Activated CD4-positive, alpha-beta T cell treated with anti-CD3 and anti-CD28 coated beads, Interleukin-2, amount 10 ng/mL, durations not matched to agents 7 days and 5 days (primary cell): ENCODE measurements around the gene ORAI1. TPM values are rescaled to one million over a fixed set of nuclear protein-coding genes. Genes with fewer than 3 reads are reported as not detected.
"Not testable (repeated sequence)": the region's sequence is repeated elsewhere in the genome, so short reads cannot be mapped to it uniquely, and the experiment has no call there.

ENCODE experiments used
- CTCF ChIA-PET: fragments of 350-600 bp; sonication (Branson Sonifier 250); formaldehyde crosslinking; loops from one replicate; lab custom pipeline; 2021; ENCODE audit warnings: antibody characterized with exemption; lab: Charles Lee
- POLR2A ChIA-PET: fragments of 350-600 bp; sonication (Branson Sonifier 250); formaldehyde crosslinking; loops from one replicate; lab custom pipeline; 2021; ENCODE audit warnings: antibody characterized with exemption; lab: Charles Lee
- DNase-seq: peaks from one replicate; pipeline ENCODE4 v3.0.0-alpha.2; 2020
- H3K27ac Mint-ChIP-seq: one replicate; pipeline ENCODE4 v1.8.0; 2021; ENCODE audit warnings: mild to moderate bottlenecking, moderate library complexity, mixed read lengths
- H3K27me3 Mint-ChIP-seq: one replicate; pipeline ENCODE4 v1.8.0; 2021; ENCODE audit warnings: mixed read lengths
- H3K36me3 Mint-ChIP-seq: one replicate; pipeline ENCODE4 v1.8.0; 2021; ENCODE audit warnings: low read depth, mixed read lengths
- H3K4me1 Mint-ChIP-seq: one replicate; pipeline ENCODE4 v1.8.0; 2021; ENCODE audit warnings: mixed read lengths
- H3K4me3 Mint-ChIP-seq: one replicate; pipeline ENCODE4 v1.8.0; 2021; ENCODE audit warnings: mild to moderate bottlenecking, moderate library complexity, mixed read lengths
- H3K9me3 Mint-ChIP-seq: one replicate; pipeline ENCODE4 v1.8.0; 2021; ENCODE audit warnings: mixed read lengths
- total RNA-seq, 2 experiments: library from RNA; stranded (reverse); gene quantifications; one replicate each; pipeline ENCODE4 v1.2.3, GENCODE V29; 2021

ORAI1 gene
- total RNA-seq, 2 experiments from 2014 or later: 66.4 to 70.8 TPM

DNA sequence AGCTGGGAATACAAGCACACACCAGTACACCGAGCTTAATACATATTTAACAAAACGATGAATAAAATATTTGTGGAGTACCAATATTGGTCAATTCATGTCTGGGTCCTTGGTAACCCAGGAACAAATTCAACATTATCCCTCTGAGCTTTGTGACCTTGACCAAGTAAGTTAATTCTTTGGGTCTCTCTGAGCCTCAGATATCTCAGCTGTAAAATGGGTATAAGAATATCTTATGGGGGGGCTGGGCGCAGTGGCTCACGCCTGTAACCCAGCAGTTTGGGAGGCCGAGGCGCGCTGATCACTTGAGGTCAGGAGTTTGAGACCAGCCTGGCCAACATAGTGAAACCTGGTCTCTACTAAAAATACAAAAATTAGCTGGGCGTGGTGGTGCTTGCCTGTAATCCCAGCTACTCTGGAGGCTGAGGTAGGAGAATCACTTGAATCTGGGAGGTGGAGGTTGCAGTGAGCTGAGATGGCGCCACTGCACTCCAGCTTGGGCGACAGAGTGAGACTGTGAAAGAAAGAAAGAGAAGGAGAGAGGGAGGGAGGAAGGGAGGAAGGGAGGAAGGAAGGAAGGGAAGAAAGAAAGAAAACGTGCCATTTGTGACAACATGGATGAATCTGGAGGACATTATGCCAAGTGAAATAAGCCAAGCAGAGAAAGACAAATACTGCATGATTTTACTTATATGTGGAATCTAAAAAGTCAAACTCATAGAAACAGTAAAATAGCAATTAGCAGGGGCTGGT lies 35.2 kb downstream of the ORAI1 start:
- not testable (repeated sequence) for H3K27me3 Mint-ChIP-seq, H3K9me3 Mint-ChIP-seq, DNase-seq, H3K4me3 Mint-ChIP-seq
- Mint-ChIP-seq H3K36me3 (peaks cover 23% of the 10 kb centered on the region), H3K4me1 (peaks cover 91% of the 10 kb centered on the region), H3K27ac (peak overlapping the region; percentile 79)
- ChIA-PET POLR2A (interaction anchor here (0.7 kb wide), 1 partner anchor 1613 kb away, joined by 4 read pairs; no protein-coding TSS in a partner anchor), CTCF (interaction anchor here (0.7 to 1.9 kb wide), 6 partner anchors 11 to 109 kb away, joined by 3 to 8 read pairs (median 4); no protein-coding TSS in a partner anchor)

DNA sequence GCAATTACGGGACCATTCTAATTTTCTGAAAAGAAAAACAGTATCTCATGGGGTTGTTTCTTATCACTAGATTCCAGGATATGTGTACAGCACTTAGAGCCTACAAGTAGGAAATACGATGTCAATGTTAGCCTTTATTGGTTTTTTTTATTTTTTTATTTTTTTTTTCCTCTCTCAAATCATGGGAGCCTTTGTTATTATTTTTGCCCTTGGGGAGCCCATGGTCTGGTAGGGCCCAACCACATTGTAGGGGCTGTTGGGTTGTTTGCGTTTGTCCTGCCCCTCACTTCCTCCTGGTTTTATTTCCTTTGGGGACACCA lies 37.2 kb downstream of the ORAI1 start:
- Mint-ChIP-seq H3K36me3 (peaks cover 21% of the 10 kb centered on the region), H3K4me3 (no peak overlapping the region), H3K9me3 (no peaks in the 10 kb centered on the region), H3K27ac (peak overlapping the region; percentile 89), H3K27me3 (no peaks in the 10 kb centered on the region), H3K4me1 (peaks cover 83% of the 10 kb centered on the region)
- DNase-seq: no peak
- ChIA-PET CTCF (interaction anchor here (0.7 kb wide), 1 partner anchor 13 kb away, joined by 3 read pairs; no protein-coding TSS in a partner anchor), POLR2A (no interaction called here)

DNA sequence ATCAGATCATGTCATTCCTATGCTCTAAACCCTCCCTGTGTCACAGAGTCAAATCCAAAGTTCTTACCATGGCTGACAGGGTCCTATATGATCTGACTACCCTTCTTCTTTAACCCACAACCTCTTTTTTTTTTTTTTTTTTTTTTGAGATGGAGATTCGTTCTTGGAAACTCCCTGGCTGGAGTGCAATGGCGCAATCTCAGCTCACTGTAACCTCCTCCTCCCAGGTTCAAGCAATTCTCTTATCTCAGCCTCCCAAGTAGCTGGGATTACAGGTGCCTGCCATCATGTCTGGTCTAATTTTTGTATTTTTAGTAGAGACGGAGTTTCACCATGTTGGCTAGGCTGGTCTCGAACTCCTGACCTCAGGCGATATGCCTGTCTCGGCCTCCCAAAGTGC lies 40.5 kb downstream of the ORAI1 start:
- H3K9me3 Mint-ChIP-seq, DNase-seq, H3K27me3 Mint-ChIP-seq, H3K4me3 Mint-ChIP-seq, POLR2A ChIA-PET: not testable (repeated sequence)
- Mint-ChIP-seq H3K27ac (peak overlapping the region; percentile 84), H3K4me1 (peaks cover 65% of the 10 kb centered on the region), H3K36me3 (peaks cover 19% of the 10 kb centered on the region)
- CTCF ChIA-PET: interaction anchor here (0.6 to 3.9 kb wide), 4 partner anchors 9 to 179 kb away, joined by 3 to 23 read pairs (median 8); no protein-coding TSS in a partner anchor

DNA sequence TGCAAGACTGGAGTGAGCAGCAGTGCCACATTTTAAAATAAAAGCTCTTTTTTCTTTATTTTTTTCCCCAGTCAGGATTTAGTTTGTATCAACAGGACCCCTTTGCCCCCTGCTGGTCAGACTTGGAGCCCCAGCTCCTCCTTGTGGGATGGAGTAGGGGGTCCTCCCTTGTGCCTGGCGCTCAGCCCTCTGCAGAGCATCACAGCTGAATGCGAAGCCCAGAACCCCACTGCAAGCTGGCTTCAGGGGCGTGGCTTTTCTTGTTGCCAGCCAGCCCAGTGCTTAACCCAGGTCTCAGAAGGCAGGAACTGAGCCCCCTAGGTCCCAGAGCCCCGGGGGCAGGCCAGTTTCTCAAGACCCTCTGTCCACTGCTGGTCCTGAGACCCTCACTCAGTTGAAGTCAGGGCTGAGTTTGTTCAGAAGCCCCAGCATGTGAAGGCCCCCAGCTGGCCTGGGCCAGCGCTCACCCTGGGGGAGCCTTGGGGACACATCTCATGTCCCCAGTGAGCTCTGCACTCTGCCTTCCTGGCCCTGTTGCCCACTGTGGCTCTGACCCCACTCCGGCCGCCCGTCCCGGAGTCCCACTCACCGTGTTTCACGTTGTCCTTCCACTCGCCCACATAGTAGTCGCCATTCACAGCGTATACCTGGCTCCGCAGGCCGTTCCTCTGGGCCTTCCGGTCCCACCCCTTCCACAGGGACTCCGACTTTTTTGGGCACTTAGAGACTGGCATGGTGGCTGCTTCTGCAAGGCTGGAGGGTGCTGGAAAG lies 42.6 kb downstream of the ORAI1 start:
- peaks cover 14% of the 10 kb centered on the region for H3K36me3 Mint-ChIP-seq
- peak; percentile 67 for DNase-seq
- peak overlapping the region; percentile 73 for H3K27ac Mint-ChIP-seq
- CTCF ChIA-PET: interaction anchor here (0.5 to 3.9 kb wide), 27 partner anchors 9 to 330 kb away, joined by 3 to 23 read pairs (median 3); partner anchors contain the start of genes ORAI1 and PSMD9
- H3K27me3 Mint-ChIP-seq: no peaks in the 10 kb centered on the region
- H3K4me1 Mint-ChIP-seq: peaks cover 64% of the 10 kb centered on the region
- POLR2A ChIA-PET: interaction anchor here (0.6 to 1.0 kb wide), 3 partner anchors 19 to 112 kb away, joined by 3 to 4 read pairs (median 4); partner anchors contain the start of gene ORAI1
- no peaks in the 10 kb centered on the region for H3K9me3 Mint-ChIP-seq
- no peak overlapping the region for H3K4me3 Mint-ChIP-seq

DNA sequence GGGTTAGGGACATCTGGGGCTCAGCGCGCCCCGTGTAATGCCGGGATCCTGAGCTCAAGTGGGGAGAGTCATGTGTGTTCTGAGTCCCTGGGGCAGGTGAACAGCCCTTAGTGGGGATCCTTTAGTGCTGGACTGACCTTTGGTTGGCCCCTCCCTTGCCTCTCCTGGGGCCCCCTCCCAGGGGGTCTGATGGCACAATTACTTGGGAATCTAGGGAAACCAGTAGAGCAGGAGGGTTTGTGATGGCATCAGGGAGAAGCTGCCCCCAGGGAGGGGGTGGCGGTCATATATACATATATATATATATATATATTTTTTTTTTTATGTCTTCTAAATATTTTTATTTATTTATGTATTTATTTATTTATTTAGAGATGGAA lies 43.2 kb downstream of the ORAI1 start, which contains the start of gene MORN3:
TSS of gene MORN3 (minus strand) at position 134 of the 380 bp plus-strand sequence. CDS start 171 bp downstream, outside the sequence.
- Mint-ChIP-seq H3K4me1 (peaks cover 61% of the 10 kb centered on the region), H3K27ac (peak within 1 kb of the TSS; percentile 100), H3K27me3 (no peaks in the 10 kb centered on the region), H3K9me3 (no peaks in the 10 kb centered on the region), H3K36me3 (peaks cover 8% of the 10 kb centered on the region), H3K4me3 (no peak within 1 kb of the TSS)
- ChIA-PET POLR2A (interaction anchor here (0.5 kb wide), 1 partner anchor 205 kb away, joined by 3 read pairs; no protein-coding TSS in a partner anchor), CTCF (interaction anchor here (0.5 to 3.9 kb wide), 10 partner anchors 10 to 219 kb away, joined by 3 to 23 read pairs (median 7); partner anchors contain the start of genes ORAI1 and PSMD9)
- DNase-seq: no peak

DNA sequence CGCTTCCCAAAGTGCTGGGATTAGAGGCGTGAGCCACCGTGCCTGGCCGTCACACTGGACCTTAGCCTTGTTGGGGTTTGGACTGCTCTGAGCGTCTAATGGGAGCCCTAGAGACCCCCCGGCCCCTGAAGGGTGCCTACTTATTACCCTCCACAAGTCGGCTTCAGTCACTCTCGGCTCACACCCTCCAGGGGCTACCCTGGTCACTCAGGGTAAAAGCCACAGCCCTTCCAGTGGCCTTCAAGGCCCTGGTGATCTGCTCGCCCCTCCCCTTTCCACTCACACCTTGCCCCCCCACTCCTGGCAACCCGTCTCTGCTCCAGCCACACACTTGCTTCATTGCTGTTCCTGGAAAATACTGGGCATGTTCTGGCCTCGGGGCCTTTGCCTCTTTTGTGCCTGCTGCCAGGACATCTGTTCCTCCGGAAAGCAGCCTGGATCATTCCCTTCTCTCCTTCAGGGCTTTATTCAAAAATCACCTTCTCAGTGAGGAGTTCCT lies 46.7 kb downstream of the ORAI1 start:
- Mint-ChIP-seq H3K9me3 (no peaks in the 10 kb centered on the region), H3K36me3 (no peaks in the 10 kb centered on the region), H3K4me3 (peak overlapping the region; percentile 90), H3K4me1 (peaks cover 47% of the 10 kb centered on the region), H3K27me3 (no peaks in the 10 kb centered on the region), H3K27ac (peak overlapping the region; percentile 100)
- CTCF ChIA-PET: interaction anchor here (0.6 to 2.6 kb wide), 6 partner anchors 12 to 364 kb away, joined by 3 to 12 read pairs (median 4); partner anchors contain the start of gene ORAI1
- DNase-seq: no peak
- POLR2A ChIA-PET: no interaction called here

DNA sequence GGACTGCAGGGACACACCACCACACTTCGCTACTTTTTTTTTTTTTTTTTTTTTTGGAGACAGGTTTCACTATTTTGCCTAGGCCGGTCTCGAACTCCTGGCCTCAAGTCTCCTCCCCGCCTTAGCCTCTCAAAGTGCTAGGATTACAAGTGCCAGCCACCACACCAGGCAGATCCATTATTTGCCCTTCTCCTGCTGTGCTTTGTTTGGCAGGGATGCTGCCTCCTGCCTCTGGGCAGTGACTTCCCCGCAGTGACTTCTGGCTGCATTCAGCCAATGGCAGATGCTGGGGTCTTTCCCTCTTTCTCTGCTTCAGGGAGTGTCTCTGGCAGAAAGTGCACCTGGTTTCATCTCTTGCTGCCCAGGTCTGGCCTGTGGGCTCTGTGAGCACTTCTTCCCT lies 49.9 kb downstream of the ORAI1 start:
- peak overlapping the region; percentile 67 for H3K27ac Mint-ChIP-seq

DNA sequence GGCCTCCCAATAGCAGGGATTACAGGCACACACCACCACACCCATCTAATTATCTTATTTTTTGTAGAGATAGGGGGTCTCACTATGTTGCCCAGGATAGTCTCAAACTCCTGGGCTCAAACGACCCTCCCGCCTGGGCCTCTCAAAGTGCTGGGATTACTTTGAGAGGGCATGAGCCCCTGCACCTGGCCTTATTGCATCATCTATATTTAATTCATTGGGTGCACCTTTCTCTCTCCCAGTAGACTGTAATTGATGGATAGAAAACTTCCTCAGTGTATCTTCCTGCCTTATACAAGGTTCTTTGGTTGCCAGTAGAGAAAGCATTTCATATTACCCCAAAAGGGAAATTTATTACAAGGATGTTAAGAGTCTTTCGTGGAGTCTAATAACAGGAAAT lies 52.0 kb downstream of the ORAI1 start:
- ChIA-PET CTCF (interaction anchor here (1.2 kb wide), 1 partner anchor 132 kb away, joined by 3 read pairs; no protein-coding TSS in a partner anchor), POLR2A (no interaction called here)
- Mint-ChIP-seq H3K36me3 (peaks cover 4% of the 10 kb centered on the region), H3K4me1 (peaks cover 32% of the 10 kb centered on the region), H3K9me3 (no peaks in the 10 kb centered on the region), H3K27ac (peak overlapping the region; percentile 50), H3K27me3 (no peaks in the 10 kb centered on the region), H3K4me3 (no peak overlapping the region)
- DNase-seq: no peak

More for the DNA sequence above, 49.9 kb downstream of the ORAI1 start:
- H3K27me3 Mint-ChIP-seq: no peaks in the 10 kb centered on the region
- H3K36me3 Mint-ChIP-seq: peaks cover 4% of the 10 kb centered on the region
- POLR2A ChIA-PET: no interaction called here
- DNase-seq: no peak
- CTCF ChIA-PET: interaction anchor here (0.6 kb wide), 1 partner anchor 198 kb away, joined by 4 read pairs; no protein-coding TSS in a partner anchor
- peaks cover 46% of the 10 kb centered on the region for H3K4me1 Mint-ChIP-seq
- H3K4me3 Mint-ChIP-seq: no peak overlapping the region
- H3K9me3 Mint-ChIP-seq: no peaks in the 10 kb centered on the region

DNA sequence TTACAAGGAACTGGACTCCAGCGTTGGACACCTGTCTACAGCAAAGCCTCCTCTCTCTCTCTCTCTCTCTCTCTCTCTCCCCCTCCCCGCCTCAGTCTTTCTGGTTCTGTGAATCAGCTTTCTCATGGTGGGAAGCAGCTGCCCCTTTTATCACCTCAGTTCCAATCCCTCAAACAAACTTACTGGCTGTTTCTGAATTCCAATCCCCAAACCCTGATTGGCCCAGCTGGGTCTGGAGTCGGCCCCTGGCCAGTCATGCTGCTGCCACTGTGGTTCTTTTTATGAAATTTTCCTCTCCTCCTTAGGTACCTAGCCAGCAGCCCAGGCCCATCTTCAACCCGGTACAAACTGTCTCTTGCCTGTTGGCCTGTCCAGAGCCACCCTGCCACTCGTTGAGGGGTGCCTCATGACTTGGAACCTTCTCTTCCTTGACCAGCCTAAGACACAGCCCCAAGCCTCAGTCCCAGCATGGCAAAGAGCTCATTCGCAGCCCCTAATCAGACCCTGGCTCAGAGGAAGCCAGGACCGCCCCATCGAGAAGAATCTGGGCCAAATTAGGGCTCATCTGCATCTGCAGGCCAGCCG lies 52.5 kb downstream of the ORAI1 start:
- H3K27me3 Mint-ChIP-seq: no peaks in the 10 kb centered on the region
- H3K4me3 Mint-ChIP-seq: peak overlapping the region; percentile 10
- no peaks in the 10 kb centered on the region for H3K9me3 Mint-ChIP-seq

DNA sequence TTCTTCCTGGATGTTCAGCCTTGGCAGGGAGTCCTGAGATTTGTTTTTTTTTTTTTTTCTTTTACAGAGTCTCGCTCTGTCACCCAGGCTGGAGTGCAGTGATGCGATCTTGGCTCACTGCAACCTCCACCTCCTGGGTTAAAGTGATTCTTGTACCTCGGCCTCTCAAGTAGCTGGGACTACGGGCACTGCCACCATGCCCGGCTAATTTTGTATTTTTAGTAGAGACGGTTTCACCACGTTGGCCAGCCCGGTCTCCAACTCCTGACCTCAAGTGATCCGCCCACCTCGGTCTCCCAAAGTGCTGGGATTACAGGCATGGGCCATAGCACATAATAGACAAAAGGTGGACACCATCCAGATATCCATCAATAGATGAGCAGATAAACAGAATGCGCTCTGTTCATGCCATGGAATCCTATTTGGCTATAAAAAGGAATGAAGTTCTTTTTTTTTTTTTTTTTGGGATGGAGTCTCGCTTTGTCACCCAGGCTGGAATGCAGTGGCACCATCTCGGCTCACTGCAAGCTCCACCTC lies 53.4 kb downstream of the ORAI1 start:
- peaks cover 21% of the 10 kb centered on the region for H3K4me1 Mint-ChIP-seq
- H3K27me3 Mint-ChIP-seq, DNase-seq, H3K27ac Mint-ChIP-seq, H3K36me3 Mint-ChIP-seq, H3K4me3 Mint-ChIP-seq, H3K9me3 Mint-ChIP-seq: not testable (repeated sequence)
- ChIA-PET CTCF (interaction anchor here (0.6 to 2.9 kb wide), 7 partner anchors 12 to 334 kb away, joined by 3 to 10 read pairs (median 3); no protein-coding TSS in a partner anchor), POLR2A (interaction anchor here (0.7 kb wide), 1 partner anchor 687 kb away, joined by 3 read pairs; no protein-coding TSS in a partner anchor)

More for the DNA sequence above, 52.5 kb downstream of the ORAI1 start:
- Mint-ChIP-seq H3K27ac (peak overlapping the region; percentile 80), H3K4me1 (peaks cover 27% of the 10 kb centered on the region), H3K36me3 (peaks cover 4% of the 10 kb centered on the region)
- CTCF ChIA-PET: interaction anchor here (0.7 to 1.2 kb wide), 3 partner anchors 18 to 132 kb away, joined by 3 to 4 read pairs (median 3); no protein-coding TSS in a partner anchor
- POLR2A ChIA-PET: no interaction called here
- no peak for DNase-seq

DNA sequence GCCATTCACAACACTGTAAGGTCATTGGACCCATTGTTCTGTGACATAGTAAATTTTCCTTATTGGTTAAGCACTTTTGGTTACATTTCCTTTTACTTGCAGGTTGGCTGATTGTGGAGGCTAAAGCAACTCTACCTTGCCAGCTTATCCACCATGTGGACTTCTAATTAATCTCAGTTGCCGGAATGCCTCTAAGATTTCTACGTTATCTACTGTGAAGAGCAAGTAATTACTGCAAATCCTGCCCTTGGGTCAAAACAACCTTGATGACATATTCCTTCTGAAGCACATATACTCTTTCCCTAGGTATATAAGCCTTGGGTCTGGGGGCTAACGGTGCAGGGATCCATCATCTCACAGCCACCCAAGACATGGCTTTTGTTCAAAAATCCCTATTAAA lies 62.6 kb downstream of the ORAI1 start:
- peaks cover 3% of the 10 kb centered on the region for H3K27me3 Mint-ChIP-seq
- no peak overlapping the region for H3K4me3 Mint-ChIP-seq
- POLR2A ChIA-PET: no interaction called here
- no peak for DNase-seq
- no peak overlapping the region for H3K27ac Mint-ChIP-seq
- CTCF ChIA-PET: interaction anchor here (6.7 kb wide), 1 partner anchor 106 kb away, joined by 45 read pairs; the partner anchor contains the start of gene RHOF
- H3K36me3 Mint-ChIP-seq: no peaks in the 10 kb centered on the region
- H3K4me1 Mint-ChIP-seq: peaks cover 15% of the 10 kb centered on the region
- H3K9me3 Mint-ChIP-seq: no peaks in the 10 kb centered on the region
